Osteoblast (primary cell): ENCODE measurements around the gene CFAP92. TPM values are rescaled to one million over a fixed set of nuclear protein-coding genes. Genes with fewer than 3 reads are reported as not detected.
A peak's percentile ranks its signal among the peaks of the same experiment; 100 is the strongest.

Experiments
- DNase-seq: peaks from one replicate; pipeline ENCODE4 v3.0.0; 2011; ENCODE audit warnings: low spot score, mixed read lengths; ENCODE audit not compliant: insufficient read length; ENCODE audit errors: missing footprints
- H2AFZ ChIP-seq: 2 replicates; pipeline ENCODE4 v1.6.0; 2011; ENCODE audit warnings: mild to moderate bottlenecking, low read length
- H3K27ac ChIP-seq: 2 replicates; pipeline ENCODE4 v1.5.1; 2011; ENCODE audit warnings: mild to moderate bottlenecking, low read depth, low read length, moderate library complexity
- H3K27me3 ChIP-seq: 2 replicates; pipeline ENCODE4 v1.6.0; 2012; ENCODE audit warnings: mild to moderate bottlenecking, control low read depth, inconsistent platforms, low read length, moderate library complexity; ENCODE audit not compliant: insufficient read depth
- H3K36me3 ChIP-seq: 2 replicates; pipeline ENCODE4 v1.5.1; 2011; ENCODE audit warnings: mild to moderate bottlenecking, low read length, control low read depth, moderate library complexity; ENCODE audit not compliant: insufficient read depth
- H3K4me1 ChIP-seq: 2 replicates; pipeline ENCODE4 v1.5.1; 2011; ENCODE audit warnings: mild to moderate bottlenecking, low read length, control low read depth, moderate library complexity; ENCODE audit not compliant: insufficient read depth
- H3K4me2 ChIP-seq: 2 replicates; pipeline ENCODE4 v1.6.0; 2011; ENCODE audit warnings: mild to moderate bottlenecking, low read length; ENCODE audit not compliant: insufficient read depth
- H3K4me3 ChIP-seq: fragments of 200-600 bp; sonication (generic); 3 replicates; pipeline ENCODE4 v1.5.1; 2012; ENCODE audit warnings: mild to moderate bottlenecking, low read length, inconsistent platforms; ENCODE audit not compliant: insufficient read depth
- H3K79me2 ChIP-seq: 2 replicates; pipeline ENCODE4 v1.6.0; 2012; ENCODE audit warnings: mild to moderate bottlenecking, low read length, control low read depth, inconsistent platforms; ENCODE audit not compliant: insufficient read depth
- H3K9me3 ChIP-seq: 2 replicates; pipeline ENCODE4 v1.5.1; 2011; ENCODE audit warnings: low read depth, low read length, control low read depth
- H4K20me1 ChIP-seq: 2 replicates; pipeline ENCODE4 v1.6.0; 2012; ENCODE audit warnings: mild to moderate bottlenecking, low read length, control low read depth; ENCODE audit not compliant: insufficient read depth
- CTCF ChIP-seq: IDR thresholded peaks from 2 replicates; pipeline ENCODE4 v1.5.1; 2011; ENCODE audit warnings: mild to moderate bottlenecking, low read depth, low read length, moderate library complexity; ENCODE audit errors: extremely low read depth
- total RNA-seq: library from RNA; depleted of rRNA; stranded (reverse); fragments of >200 nt; gene quantifications from 2 replicates; pipeline ENCODE4 v1.2.3, GENCODE V29; 2012

The CFAP92 gene
- total RNA-seq, 1 donor = not detected

GRCh38 chr3:128906804-128907525, 86.9 kb downstream of the CFAP92 start:
- Histone ChIP-seq H3K36me3 (peaks cover 57% of the 10 kb centered on the region), H2AFZ (no peak overlapping the region), H3K9me3 (no peaks in the 10 kb centered on the region), H3K4me1 (no peaks in the 10 kb centered on the region), H3K4me3 (no peak overlapping the region), H3K27me3 (no peaks in the 10 kb centered on the region), H4K20me1 (peaks cover 3% of the 10 kb centered on the region), H3K4me2 (no peak overlapping the region), H3K27ac (no peak overlapping the region), H3K79me2 (no peaks in the 10 kb centered on the region)
- no peak for TF ChIP-seq CTCF
- DNase-seq = peak; percentile 44

DNA sequence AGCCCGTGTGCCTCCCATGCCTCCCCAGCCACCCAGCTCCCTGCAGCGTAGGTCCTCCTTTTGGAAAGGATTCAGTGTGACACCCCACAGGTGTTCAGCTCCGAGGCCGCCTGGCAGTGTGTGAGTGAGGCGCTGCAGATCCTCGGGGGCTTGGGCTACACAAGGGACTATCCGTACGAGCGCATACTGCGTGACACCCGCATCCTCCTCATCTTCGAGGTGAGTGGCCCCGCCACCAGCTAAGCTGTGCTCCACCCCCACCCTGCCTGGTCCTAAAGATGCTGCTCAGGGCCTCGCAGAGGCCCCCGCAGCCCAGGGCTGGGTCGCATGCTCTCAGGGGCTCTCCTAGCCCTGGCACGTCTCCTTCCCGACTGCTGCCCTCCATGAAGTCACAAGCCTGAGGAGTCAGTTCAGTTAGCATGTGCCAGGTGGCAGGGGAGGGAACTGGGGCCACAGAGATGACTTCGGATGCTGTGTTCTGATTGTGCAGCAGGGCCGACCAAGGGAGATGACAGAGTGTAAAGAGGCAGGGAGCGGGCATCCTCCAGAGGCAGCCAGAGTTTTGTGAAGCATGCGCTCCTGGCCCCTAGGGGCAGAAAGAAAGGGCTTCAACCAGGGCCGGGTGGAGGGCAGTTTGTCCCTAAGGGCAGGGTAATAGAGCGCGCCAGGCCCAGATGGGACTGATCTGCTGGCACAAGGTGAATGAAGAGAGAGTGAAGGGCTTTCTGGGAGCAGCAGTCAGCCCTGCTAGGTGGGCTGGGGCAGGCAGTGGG, 87.7 kb downstream of the CFAP92 start:
- H4K20me1 ChIP-seq = peaks cover 3% of the 10 kb centered on the region
- H3K36me3 ChIP-seq = peaks cover 62% of the 10 kb centered on the region
- DNase-seq = peak; percentile 89
- H3K4me3 ChIP-seq = no peak overlapping the region
- H3K27me3 ChIP-seq = no peaks in the 10 kb centered on the region
- no peak overlapping the region for H3K27ac ChIP-seq
- H3K9me3 ChIP-seq = no peaks in the 10 kb centered on the region
- H3K4me2 ChIP-seq = no peak overlapping the region
- no peak for TF ChIP-seq CTCF
- no peaks in the 10 kb centered on the region for H3K4me1 ChIP-seq
- no peaks in the 10 kb centered on the region for H3K79me2 ChIP-seq
- no peak overlapping the region for H2AFZ ChIP-seq

DNA sequence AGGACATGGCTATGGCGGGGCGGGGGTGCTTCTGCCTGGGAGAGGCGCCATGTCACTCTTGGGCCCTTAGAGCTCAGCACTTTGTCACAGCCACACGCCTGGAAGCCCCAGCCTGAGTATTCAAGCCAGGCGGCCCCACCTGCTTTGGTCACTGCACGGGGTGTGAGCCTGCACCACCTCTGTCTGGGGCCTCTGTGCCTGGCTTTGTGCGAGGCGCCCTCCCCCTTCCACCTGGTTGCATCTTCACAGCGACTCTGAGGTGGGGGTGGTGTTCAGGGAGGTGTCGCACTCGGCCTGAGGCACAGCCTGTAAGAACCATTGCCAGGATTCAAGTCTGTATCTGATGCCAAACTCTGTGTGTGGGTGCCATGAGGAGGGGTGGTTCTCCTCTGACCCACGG, 90.4 kb downstream of the CFAP92 start:
- H3K79me2 ChIP-seq = no peaks in the 10 kb centered on the region
- peaks cover 3% of the 10 kb centered on the region for H4K20me1 ChIP-seq
- H3K36me3 ChIP-seq = peaks cover 68% of the 10 kb centered on the region

More for the DNA sequence above, 90.4 kb downstream of the CFAP92 start:
- H2AFZ ChIP-seq = no peak overlapping the region
- no peak for TF ChIP-seq CTCF
- no peaks in the 10 kb centered on the region for H3K4me1 ChIP-seq
- no peak overlapping the region for H3K27ac ChIP-seq
- no peak for DNase-seq
- H3K4me2 ChIP-seq = no peak overlapping the region
- H3K9me3 ChIP-seq = no peaks in the 10 kb centered on the region
- H3K27me3 ChIP-seq = no peaks in the 10 kb centered on the region
- H3K4me3 ChIP-seq = no peak overlapping the region
